MM.1S (cell line): ENCODE results near the gene ARHGEF18.

Source experiments
- DNase-seq: peaks from one replicate; pipeline ENCODE4 v3.0.0-alpha.2; 2015
- H2AFZ ChIP-seq: fragments of 300-600 bp; sonication (generic); 2 replicates; pipeline ENCODE4 v1.6.0; 2016; ENCODE audit warnings: antibody characterized with exemption, low read length
- H3F3A ChIP-seq: fragments of 300-600 bp; sonication (generic); 2 replicates; pipeline ENCODE4 v1.6.1; 2016; ENCODE audit warnings: mild to moderate bottlenecking, antibody characterized with exemption, low read length, moderate library complexity, mixed read lengths; ENCODE audit not compliant: insufficient read depth
- H3K27ac ChIP-seq: fragments of 300-600 bp; sonication (generic); 2 replicates; pipeline ENCODE4 v1.5.1; 2016; ENCODE audit warnings: mild to moderate bottlenecking, low read length
- H3K27me3 ChIP-seq: fragments of 300-600 bp; sonication (generic); replicated peaks from 2 replicates; pipeline ENCODE4 v1.6.0; 2016; ENCODE audit warnings: low read length; ENCODE audit not compliant: insufficient read depth
- H3K36me3 ChIP-seq: fragments of 300-600 bp; sonication (generic); replicated peaks from 2 replicates; pipeline ENCODE4 v1.6.1; 2016; ENCODE audit warnings: mild to moderate bottlenecking, low read length, mixed read lengths; ENCODE audit not compliant: insufficient read depth
- H3K4me1 ChIP-seq: fragments of 300-600 bp; sonication (generic); 2 replicates; pipeline ENCODE4 v1.6.1; 2016; ENCODE audit warnings: low read length, mixed read lengths
- H3K4me2 ChIP-seq: fragments of 300-600 bp; sonication (generic); 2 replicates; pipeline ENCODE4 v1.6.0; 2016; ENCODE audit warnings: low read depth, low read length
- H3K4me3 ChIP-seq: fragments of 300-600 bp; sonication (generic); 2 replicates; pipeline ENCODE4 v1.5.1; 2016; ENCODE audit warnings: low read length, mixed read lengths
- H3K79me2 ChIP-seq: fragments of 300-600 bp; sonication (generic); 2 replicates; pipeline ENCODE4 v1.6.1; 2016; ENCODE audit warnings: mixed run types, low read length, mixed read lengths
- H3K9ac ChIP-seq: fragments of 300-600 bp; sonication (generic); 2 replicates; pipeline ENCODE4 v1.6.1; 2016; ENCODE audit warnings: low read length, mixed read lengths
- H3K9me2 ChIP-seq: fragments of 300-600 bp; sonication (generic); replicated peaks from 2 replicates; pipeline ENCODE4 v1.6.1; 2016; ENCODE audit warnings: mild to moderate bottlenecking, low read length, mixed read lengths; ENCODE audit not compliant: insufficient read depth
- H3K9me3 ChIP-seq: fragments of 300-600 bp; sonication (generic); replicated peaks from 2 replicates; pipeline ENCODE4 v1.6.1; 2016; ENCODE audit warnings: mild to moderate bottlenecking, low read length, mixed read lengths; ENCODE audit not compliant: insufficient read depth
- H4K20me1 ChIP-seq: fragments of 300-600 bp; sonication (generic); 2 replicates; pipeline ENCODE4 v1.6.1; 2016; ENCODE audit warnings: mild to moderate bottlenecking, low read length, moderate library complexity, mixed read lengths; ENCODE audit not compliant: insufficient read depth
- EZH2 ChIP-seq: fragments of 300-600 bp; sonication (generic); optimal IDR thresholded peaks from 2 replicates; pipeline ENCODE3; 2017; ENCODE audit warnings: low read depth, mild to moderate bottlenecking, antibody characterized with exemption, low read length, mixed read lengths
- EZH2phosphoT487 ChIP-seq: fragments of 300-600 bp; sonication (generic); IDR thresholded peaks from 2 replicates; pipeline ENCODE4 v1.6.1; 2018; ENCODE audit warnings: antibody characterized with exemption, low read length
- TF ChIP-seq, protein P1 (sequence below): fragments of 300-600 bp; sonication (generic); IDR thresholded peaks from 2 replicates; pipeline ENCODE4 v1.5.1; 2016; ENCODE audit warnings: antibody characterized with exemption, low read length, mixed read lengths

The ARHGEF18 gene

DNA sequence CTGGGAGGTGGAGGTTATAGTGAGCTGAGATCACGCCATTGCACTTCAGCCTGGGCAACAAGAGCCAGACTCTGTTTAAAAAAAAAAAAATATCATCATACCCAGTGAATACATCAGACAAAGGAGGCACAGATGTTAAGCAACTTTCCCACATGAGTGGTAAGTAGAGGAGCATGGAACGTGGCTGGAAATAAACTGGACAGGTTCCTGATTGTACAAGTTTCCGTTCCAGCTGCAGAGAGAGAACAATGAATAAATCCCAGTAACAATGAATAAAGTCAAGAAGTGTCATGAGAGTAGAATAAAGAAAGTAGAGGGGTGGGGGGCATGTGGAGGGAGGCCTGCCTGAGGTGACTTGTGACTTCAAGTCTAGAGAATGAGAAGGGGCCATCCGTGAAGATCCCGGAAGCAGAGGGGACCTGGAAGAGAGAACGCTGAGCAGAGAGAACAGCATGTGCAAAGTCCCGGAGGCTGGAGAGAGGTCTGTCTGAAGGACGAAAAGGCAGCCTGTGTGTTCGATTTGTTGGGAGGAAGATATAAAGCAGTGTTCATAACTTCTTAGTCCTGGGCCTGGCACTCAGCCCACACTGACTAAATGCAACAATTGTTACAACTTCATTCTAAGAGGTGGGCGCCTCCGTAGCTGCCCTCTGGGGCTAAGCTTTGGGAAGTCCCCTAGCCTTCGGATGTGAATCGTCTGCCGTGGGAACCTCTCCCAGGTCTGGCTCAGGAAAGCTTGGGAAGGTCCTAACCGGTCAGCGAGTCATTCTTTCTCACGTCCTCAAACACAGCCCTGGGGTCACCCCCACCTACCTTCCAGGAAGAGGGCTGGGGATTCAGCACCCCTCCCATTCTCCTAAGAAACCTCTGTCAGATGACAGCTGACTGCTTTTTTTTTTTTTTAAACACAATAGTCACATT lies 15.3 kb upstream of the ARHGEF18 start:
- no peak for TF ChIP-seq EZH2phosphoT487
- H3K4me1 ChIP-seq = peaks cover 35% of the 10 kb centered on the region
- H3K9me2 ChIP-seq = no peaks in the 10 kb centered on the region
- DNase-seq = no peak
- no peaks in the 10 kb centered on the region for H3K79me2 ChIP-seq
- H3K27me3 ChIP-seq = no peaks in the 10 kb centered on the region
- H3K9ac ChIP-seq = no peak overlapping the region
- H3K27ac ChIP-seq = no peak overlapping the region
- no peak overlapping the region for H3K4me2 ChIP-seq
- no peaks in the 10 kb centered on the region for H3K36me3 ChIP-seq
- peaks cover 25% of the 10 kb centered on the region for H3F3A ChIP-seq
- H3K4me3 ChIP-seq = no peak overlapping the region
- no peak overlapping the region for H2AFZ ChIP-seq
- H3K9me3 ChIP-seq = no peaks in the 10 kb centered on the region
- no peaks in the 10 kb centered on the region for H4K20me1 ChIP-seq

DNA sequence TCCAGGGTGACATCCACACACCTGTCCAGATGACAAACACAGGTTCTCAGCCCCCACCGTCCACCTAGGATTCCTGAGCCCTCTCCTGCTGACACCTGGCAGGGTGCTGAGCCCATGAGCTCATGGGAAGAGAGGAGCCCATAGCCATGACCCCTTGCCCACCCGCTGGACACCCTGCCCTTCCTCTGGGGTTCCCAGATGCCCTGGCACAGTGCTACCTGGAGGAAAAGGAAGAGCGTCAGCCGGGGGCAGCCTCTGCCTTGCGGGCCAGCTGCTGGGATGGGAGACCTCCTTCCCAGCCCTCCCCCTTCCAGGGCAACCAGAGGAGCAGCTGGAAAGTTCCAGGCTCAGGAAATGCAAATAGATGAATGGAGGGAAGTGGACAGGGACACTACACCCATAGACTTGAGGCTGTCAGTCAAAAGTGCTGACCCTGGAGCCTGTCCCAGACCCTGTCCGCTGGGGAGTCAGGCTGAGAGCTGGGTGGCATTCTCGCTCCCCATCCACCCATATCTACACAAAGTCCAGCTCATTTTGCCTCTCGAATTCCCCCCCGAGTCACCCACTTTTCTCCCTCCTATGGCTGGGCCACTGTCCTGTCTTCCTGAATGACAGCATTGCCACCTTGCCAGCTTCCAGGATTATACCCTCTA lies 12.3 kb upstream of the ARHGEF18 start:
- peaks cover 31% of the 10 kb centered on the region for H3F3A ChIP-seq

DNA sequence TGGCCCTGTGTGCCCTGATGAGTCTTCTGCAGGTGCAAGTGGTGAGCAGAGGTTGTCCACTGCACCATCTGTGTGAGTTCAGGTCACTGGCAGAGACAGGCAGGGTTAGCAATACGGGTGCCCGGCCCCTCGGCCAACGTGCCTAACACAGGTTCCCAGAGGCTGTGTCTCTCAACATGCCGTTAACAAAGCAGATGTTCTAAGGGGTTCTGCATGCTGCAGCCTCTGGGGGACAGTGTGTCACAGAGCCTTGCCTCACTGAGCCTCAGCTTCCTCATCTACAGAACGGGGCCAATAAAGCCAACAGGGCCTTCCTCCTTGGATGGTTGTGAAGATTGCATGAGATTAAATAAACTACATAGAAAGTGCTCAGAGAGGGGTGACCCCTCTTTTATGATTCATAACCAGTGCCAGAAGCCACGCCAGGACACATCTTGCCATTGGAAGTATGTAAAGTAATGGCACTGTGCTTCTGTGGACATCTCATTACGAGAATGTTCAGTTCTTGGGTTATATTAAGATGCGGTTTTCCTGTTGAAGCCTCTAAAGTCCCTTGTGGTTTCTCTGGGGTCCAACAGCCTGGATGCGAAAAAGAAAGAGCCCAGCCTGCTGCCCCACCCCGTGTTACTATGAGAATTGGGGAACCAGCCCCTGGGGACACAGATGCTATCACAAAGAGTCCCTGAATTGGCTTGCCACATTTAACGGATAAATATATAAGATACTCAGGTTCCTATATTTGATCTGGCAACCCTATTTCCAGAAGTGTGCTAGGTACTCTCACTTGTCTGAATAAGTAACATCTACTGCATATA lies 11.2 kb upstream of the ARHGEF18 start:
- Histone ChIP-seq H3K4me2 (peak overlapping the region; percentile 89), H2AFZ (peak overlapping the region; percentile 67), H4K20me1 (no peaks in the 10 kb centered on the region), H3F3A (peaks cover 31% of the 10 kb centered on the region), H3K79me2 (no peaks in the 10 kb centered on the region), H3K4me1 (peaks cover 51% of the 10 kb centered on the region), H3K36me3 (no peaks in the 10 kb centered on the region), H3K4me3 (peak overlapping the region; percentile 45), H3K9me3 (no peaks in the 10 kb centered on the region), H3K27me3 (no peaks in the 10 kb centered on the region), H3K9ac (peak overlapping the region; percentile 55), H3K9me2 (no peaks in the 10 kb centered on the region), H3K27ac (peak overlapping the region; percentile 96)
- DNase-seq = peak; percentile 98
- TF ChIP-seq EZH2phosphoT487 (no peak), EZH2 (no peak)
- TF ChIP-seq, protein P1, sequence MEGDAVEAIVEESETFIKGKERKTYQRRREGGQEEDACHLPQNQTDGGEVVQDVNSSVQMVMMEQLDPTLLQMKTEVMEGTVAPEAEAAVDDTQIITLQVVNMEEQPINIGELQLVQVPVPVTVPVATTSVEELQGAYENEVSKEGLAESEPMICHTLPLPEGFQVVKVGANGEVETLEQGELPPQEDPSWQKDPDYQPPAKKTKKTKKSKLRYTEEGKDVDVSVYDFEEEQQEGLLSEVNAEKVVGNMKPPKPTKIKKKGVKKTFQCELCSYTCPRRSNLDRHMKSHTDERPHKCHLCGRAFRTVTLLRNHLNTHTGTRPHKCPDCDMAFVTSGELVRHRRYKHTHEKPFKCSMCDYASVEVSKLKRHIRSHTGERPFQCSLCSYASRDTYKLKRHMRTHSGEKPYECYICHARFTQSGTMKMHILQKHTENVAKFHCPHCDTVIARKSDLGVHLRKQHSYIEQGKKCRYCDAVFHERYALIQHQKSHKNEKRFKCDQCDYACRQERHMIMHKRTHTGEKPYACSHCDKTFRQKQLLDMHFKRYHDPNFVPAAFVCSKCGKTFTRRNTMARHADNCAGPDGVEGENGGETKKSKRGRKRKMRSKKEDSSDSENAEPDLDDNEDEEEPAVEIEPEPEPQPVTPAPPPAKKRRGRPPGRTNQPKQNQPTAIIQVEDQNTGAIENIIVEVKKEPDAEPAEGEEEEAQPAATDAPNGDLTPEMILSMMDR = peak; percentile 42

More for the DNA sequence above, 12.3 kb upstream of the ARHGEF18 start:
- DNase-seq = no peak
- Histone ChIP-seq H3K4me1 (peaks cover 51% of the 10 kb centered on the region), H3K4me2 (peak overlapping the region; percentile 89), H3K9me3 (no peaks in the 10 kb centered on the region), H4K20me1 (no peaks in the 10 kb centered on the region), H3K27ac (peak overlapping the region; percentile 96), H3K9ac (peak overlapping the region; percentile 55), H3K36me3 (no peaks in the 10 kb centered on the region), H3K79me2 (no peaks in the 10 kb centered on the region), H3K4me3 (peak overlapping the region; percentile 45), H3K9me2 (no peaks in the 10 kb centered on the region), H3K27me3 (no peaks in the 10 kb centered on the region), H2AFZ (peak overlapping the region; percentile 67)
- TF ChIP-seq, protein P1 = no peak
- TF ChIP-seq EZH2 (no peak), EZH2phosphoT487 (no peak)
